NCI-H345 treated with DMSO at 0.1 percent for 48 hours (cell line): Measurements from ENCODE around the gene ALDH3B1.

ENCODE experiments used
- DNase-seq: peaks from one replicate; lab custom pipeline; 2025; ENCODE audit not compliant: unreplicated experiment; lab: John Stamatoyannopoulos, UW

Gene ALDH3B1

DNA sequence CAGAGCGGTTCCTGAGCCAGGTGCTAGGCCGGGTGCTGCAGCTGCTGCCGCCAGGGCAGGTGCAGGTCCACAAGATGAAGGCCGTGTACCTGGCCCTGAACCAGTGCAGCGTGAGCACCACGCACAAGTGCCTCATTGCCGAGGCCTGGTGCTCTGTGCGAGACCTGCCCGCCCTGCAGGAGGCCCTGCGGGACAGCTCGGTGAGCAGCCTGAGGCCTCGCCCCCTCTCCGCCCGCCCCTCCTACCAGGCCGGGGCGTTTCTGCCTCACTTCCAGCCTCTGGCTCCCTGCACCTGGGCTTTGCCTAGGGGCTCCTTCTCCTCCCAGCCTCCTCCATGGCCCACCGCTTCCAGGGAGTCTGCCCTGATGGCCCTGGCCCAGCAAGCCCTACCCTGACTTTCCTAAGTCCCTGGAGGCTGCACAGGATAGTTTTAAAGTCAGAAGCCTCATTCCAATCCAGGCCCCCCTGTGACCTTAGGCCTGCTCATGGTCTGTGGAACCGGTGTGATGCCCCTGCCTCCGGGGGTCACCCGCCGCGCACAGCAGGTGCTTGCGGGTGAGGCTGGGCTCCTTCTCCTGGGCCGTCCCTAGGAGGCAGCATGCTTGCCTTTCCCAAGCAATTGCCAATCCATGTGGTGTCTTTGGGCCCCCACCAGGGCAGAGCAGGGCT, 34.2 kb downstream of the ALDH3B1 start:
- DNase-seq, result peak; percentile 56

DNA sequence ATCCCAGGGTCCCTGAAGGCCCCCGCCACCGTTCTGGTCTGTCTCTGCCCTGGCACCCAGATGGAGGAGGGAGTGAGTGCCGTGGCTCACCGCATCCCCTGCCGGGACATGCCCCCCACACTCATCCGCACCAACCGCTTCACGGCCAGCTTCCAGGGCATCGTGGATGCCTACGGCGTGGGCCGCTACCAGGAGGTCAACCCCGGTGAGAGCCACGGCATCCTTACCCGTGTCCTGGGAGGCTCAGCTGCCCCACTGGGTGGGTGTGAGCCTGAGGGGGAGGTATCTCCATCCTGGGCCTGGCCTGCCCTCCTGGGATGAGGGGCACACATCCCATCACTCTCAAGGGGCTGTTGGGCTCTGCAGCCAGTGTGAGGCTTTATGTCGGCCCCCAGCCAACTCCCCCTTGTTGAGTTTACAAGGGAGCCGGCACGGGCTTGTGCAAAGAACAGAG, 34.8 kb downstream of the ALDH3B1 start:
- no peak for DNase-seq

- DNase-seq, result no peak
Measured at GRCh38 chr11:68047437-68048290, 37.5 kb downstream of the ALDH3B1 start.

DNA sequence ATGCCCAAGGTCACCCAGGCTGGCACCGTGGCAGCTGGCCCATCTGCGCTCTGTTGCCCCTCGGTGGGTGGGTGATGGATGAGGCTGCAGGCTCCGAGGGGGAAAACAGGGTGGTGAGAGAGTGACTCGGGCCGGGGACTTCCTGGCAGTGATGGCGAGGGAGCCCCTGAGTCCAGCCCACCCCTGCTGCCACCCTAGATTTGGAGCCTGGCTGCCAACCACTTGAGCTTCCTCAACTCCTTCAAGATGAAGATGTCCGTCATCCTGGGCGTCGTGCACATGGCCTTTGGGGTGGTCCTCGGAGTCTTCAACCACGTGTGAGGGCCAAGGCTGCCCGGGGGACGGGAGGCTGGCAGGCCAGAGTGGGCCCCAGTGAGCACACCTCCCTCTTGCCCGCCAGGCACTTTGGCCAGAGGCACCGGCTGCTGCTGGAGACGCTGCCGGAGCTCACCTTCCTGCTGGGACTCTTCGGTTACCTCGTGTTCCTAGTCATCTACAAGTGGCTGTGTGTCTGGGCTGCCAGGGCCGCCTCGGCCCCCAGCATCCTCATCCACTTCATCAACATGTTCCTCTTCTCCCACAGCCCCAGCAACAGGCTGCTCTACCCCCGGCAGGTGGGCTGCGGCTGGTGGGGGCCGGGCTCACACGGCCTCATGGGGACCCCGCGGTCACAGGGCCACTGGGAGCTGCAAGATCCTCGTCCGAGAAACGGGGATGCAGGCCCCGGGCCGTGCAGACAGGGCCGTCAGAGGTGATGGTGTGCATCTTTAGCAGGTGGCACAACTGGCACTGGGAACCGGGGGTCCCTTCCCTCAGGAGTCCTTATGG, 38.8 kb downstream of the ALDH3B1 start:
- DNase-seq, result no peak

DNA sequence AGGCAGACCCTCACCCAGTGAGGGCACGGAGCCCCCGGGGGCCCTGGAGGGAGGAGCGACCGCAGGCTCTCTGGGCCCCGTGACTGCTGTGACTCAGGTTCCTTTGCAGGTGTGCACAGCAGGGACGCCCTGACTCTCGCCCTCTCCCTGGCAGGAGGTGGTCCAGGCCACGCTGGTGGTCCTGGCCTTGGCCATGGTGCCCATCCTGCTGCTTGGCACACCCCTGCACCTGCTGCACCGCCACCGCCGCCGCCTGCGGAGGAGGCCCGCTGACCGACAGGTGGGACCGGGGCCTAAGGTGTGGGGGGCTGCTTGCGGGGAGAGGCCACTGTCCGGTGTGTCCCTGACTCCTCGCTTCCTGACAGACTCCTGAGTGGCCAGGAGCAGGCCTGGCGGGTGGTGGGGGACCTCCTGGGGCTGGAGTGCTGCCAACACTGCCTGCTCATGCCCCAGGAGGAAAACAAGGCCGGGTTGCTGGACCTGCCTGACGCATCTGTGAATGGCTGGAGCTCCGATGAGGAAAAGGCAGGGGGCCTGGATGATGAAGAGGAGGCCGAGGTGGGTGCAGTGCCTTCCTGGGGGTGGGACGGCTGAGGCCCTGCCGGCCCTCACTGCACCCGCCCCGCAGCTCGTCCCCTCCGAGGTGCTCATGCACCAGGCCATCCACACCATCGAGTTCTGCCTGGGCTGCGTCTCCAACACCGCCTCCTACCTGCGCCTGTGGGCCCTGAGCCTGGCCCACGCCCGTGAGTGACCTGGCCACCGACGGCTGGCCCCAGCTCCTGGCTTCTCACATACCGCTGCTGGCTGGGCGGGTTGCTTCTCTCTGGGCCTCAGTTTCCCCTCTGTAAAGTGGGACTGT, 39.6 kb downstream of the ALDH3B1 start:
- no peak for DNase-seq

DNA sequence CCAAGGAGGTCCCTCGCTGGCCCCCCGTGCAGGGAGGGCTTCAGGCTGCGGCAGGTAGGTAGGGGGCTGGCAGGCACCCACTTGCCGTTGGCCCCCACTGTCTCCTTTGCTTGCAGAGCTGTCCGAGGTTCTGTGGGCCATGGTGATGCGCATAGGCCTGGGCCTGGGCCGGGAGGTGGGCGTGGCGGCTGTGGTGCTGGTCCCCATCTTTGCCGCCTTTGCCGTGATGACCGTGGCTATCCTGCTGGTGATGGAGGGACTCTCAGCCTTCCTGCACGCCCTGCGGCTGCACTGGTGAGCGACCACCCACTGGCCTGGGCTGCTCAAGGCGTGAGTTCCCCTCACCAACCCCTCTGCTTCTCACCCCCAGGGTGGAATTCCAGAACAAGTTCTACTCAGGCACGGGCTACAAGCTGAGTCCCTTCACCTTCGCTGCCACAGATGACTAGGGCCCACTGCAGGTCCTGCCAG, 40.3 kb downstream of the ALDH3B1 start:
- DNase-seq, result no peak

DNA sequence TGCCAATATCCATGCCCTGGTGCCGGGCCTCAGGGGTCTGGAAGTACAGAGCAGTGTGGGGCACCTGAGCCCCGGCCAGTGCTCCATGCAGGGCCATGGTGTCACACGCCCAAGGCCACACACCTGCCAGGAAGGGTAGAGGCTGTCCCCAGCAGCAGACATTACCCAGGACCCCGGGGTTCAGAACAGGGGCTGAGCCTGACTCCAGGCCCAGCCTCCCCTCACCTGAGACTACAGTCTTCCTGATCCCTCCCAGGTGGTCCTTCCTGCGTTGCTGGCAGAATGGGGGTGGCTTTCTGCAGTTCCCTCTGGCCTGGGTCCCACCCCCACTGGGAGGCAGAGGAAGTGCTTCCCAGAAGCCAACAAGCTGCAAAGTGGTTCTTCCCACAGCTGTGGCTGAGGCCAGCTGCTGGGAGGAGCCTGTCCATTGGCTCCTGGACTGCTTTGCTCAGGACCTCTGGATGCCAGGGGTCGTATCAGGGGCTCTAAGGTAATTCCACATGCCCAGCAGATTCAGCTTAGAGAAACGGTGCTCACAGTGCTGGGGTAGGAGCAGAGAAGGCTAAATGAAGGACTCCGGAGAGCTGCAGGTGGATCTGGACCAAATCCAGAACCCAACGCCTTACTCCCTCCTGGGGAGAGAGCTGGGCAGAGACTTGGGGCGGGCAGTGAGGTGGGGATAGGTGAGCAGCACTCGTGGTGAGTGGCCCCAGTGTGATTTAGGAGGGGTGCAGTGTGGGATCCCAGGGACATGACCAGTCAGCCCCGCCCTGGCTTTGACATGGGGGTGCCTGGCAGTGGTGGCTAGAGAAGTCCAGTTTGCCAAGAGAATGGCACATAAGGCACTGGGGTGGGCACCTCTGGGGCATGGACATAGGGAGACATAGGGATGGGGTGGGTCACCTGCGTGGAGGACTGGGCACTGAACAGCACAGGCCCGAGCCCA, 41.3 kb downstream of the ALDH3B1 start:
- no peak for DNase-seq

- no peak for DNase-seq
Measured at GRCh38 chr11:68052137-68052873, 42.2 kb downstream of the ALDH3B1 start.

GRCh38 chr11:68053117-68053516, 43.0 kb downstream of the ALDH3B1 start:
- no peak for DNase-seq

GRCh38 chr11:68053981-68054812, 44.1 kb downstream of the ALDH3B1 start:
- no peak for DNase-seq

- no peak for DNase-seq
Measured at GRCh38 chr11:68056317-68057285, 46.5 kb downstream of the ALDH3B1 start.

GRCh38 chr11:68057807-68058206, 47.7 kb downstream of the ALDH3B1 start:
- no peak for DNase-seq

DNA sequence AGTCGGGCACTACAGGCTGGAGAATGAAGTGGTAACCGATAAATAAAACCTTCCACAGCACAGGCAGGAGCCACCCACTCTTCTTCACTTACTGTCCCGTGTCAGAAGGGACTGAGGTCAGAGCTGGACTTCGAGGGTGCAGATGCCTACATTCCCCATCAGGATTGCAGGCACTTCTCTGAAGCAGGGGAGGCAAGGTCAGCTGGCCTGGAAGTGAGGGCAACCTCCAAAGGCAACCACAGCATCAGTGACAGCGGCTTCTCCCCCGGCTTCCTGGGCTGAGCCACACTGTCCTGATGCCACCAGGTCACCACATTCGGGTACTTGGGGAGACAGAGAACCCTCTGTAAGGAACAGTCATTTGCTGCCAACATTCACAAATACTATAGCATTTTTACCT, 51.4 kb downstream of the ALDH3B1 start:
- no peak for DNase-seq

- no peak for DNase-seq
Measured at GRCh38 chr11:68064926-68065325, 54.8 kb downstream of the ALDH3B1 start.

- DNase-seq, result no peak
Measured at GRCh38 chr11:68065841-68066240, 55.7 kb downstream of the ALDH3B1 start.

- no peak for DNase-seq
Measured at GRCh38 chr11:68066742-68067141, 56.6 kb downstream of the ALDH3B1 start.

DNA sequence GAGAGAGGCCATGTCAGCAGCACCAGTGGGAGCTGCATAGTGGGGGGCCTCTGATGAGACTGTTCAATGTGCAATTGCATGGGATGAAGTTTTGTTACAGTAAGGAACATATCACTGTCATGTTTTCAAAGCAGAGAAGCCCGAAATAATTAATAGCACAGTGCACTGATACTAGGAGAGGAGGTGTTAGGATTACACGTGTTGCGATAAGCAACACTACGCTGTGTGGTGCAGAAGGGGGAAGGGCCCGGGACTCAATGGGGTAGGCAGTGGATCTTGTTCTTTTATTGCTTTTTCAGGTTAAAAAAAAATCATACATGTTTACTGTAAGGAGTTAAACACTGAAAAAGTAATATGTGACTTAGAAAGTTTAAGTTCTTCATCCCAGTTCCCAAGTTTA, 57.9 kb downstream of the ALDH3B1 start:
- DNase-seq, result no peak
